Naive thymus-derived CD4-positive, alpha-beta T cell (primary cell): Measurements from ENCODE around the gene NRP1. TPM values are rescaled to one million over a fixed set of nuclear protein-coding genes. Genes with fewer than 3 reads are reported as not detected.

ENCODE experiments used
- ATAC-seq: fragments of 150-1000 bp; cut with Tn5 transposase; 2 replicates; pipeline ENCODE4 v1.10.0; 2021; ENCODE audit warnings: mild to moderate bottlenecking, moderate library complexity
- CTCF ChIA-PET: fragments of 350-600 bp; sonication (Branson Sonifier 250); formaldehyde crosslinking; loops from one replicate; lab custom pipeline; 2021; ENCODE audit warnings: antibody characterized with exemption; lab: Charles Lee
- POLR2A ChIA-PET: fragments of 350-600 bp; sonication (Branson Sonifier 250); formaldehyde crosslinking; loops from one replicate; lab custom pipeline; 2021; ENCODE audit warnings: antibody characterized with exemption, inconsistent platforms; lab: Charles Lee
- DNase-seq, 9 donors: peaks; one replicate each; pipeline versions ENCODE4 v3.0.0 to v3.0.0-alpha.2; 2020 to 2022; ENCODE audit warnings: mixed read lengths in 1 of 9
- H3K27ac ChIP-seq: one replicate; pipeline ENCODE4 v1.7.0; 2013; ENCODE audit warnings: mild to moderate bottlenecking, low read depth, low read length, moderate library complexity
- H3K27me3 ChIP-seq, 2 donors: one replicate each; pipeline ENCODE4 v1.7.0; 2013; ENCODE audit warnings: low read length in 2 of 2, mild to moderate bottlenecking in 2 of 2, moderate library complexity in 2 of 2; ENCODE audit not compliant: control insufficient read depth in 2 of 2, insufficient read depth in 2 of 2
- H3K36me3 ChIP-seq, 3 experiments: 1 replicate in 2 of 3; 2 replicates in 1 of 3; pipeline ENCODE4 v1.7.0; 2013; ENCODE audit warnings: low read length in 3 of 3, mild to moderate bottlenecking in 3 of 3, moderate library complexity in 1 of 3; ENCODE audit not compliant: insufficient read depth in 3 of 3, control insufficient read depth in 2 of 3
- H3K4me1 ChIP-seq, 2 donors: one replicate each; pipeline ENCODE4 v1.7.0; 2013; ENCODE audit warnings: low read length in 2 of 2, mild to moderate bottlenecking in 2 of 2, moderate library complexity in 1 of 2; ENCODE audit not compliant: control insufficient read depth in 2 of 2, insufficient read depth in 2 of 2
- H3K4me3 ChIP-seq: 2 replicates; pipeline ENCODE4 v1.7.0; 2013; ENCODE audit warnings: mild to moderate bottlenecking, low read length
- H3K9me3 ChIP-seq, 3 experiments: 1 replicate in 2 of 3; 2 replicates in 1 of 3; pipeline ENCODE4 v1.7.0; 2013; ENCODE audit warnings: low read length in 3 of 3; ENCODE audit not compliant: control insufficient read depth in 2 of 3
- H3K27ac Mint-ChIP-seq, 9 donors: one replicate each; pipeline ENCODE4 v1.8.0; 2020 to 2022; ENCODE audit warnings: mixed read lengths in 9 of 9, mild to moderate bottlenecking in 8 of 9, moderate library complexity in 5 of 9, inconsistent platforms in 2 of 9
- H3K27me3 Mint-ChIP-seq, 5 donors: one replicate each; pipeline ENCODE4 v1.8.0; 2021 to 2022; ENCODE audit warnings: mixed read lengths in 5 of 5, mild to moderate bottlenecking in 1 of 5
- H3K36me3 Mint-ChIP-seq, 5 donors: one replicate each; pipeline ENCODE4 v1.8.0; 2020 to 2022; ENCODE audit warnings: mixed read lengths in 5 of 5, mild to moderate bottlenecking in 3 of 5, inconsistent platforms in 1 of 5
- H3K4me1 Mint-ChIP-seq, 7 donors: one replicate each; pipeline ENCODE4 v1.8.0; 2020 to 2022; ENCODE audit warnings: mixed read lengths in 7 of 7, mild to moderate bottlenecking in 3 of 7, inconsistent platforms in 1 of 7
- H3K4me3 Mint-ChIP-seq, 10 donors: one replicate each; pipeline ENCODE4 v1.8.0; 2020 to 2022; ENCODE audit warnings: mild to moderate bottlenecking in 10 of 10, mixed read lengths in 10 of 10, moderate library complexity in 6 of 10, inconsistent platforms in 2 of 10
- H3K9me3 Mint-ChIP-seq, 11 donors: one replicate each; pipeline ENCODE4 v1.8.0; 2020 to 2022; ENCODE audit warnings: mixed read lengths in 11 of 11, mild to moderate bottlenecking in 4 of 11, inconsistent platforms in 1 of 11, moderate library complexity in 1 of 11
- intact Hi-C, 2 donors: fragments of 100-400 bp; cut with micrococcal nuclease; formaldehyde crosslinking; loops; one replicate each; pipeline ENCODE4 v1.15.1; 2023
- polyA plus RNA-seq, 2 donors: library from polyadenylated mRNA; unstranded; fragments of 300-500 nt; fragmentation: Illumina TruSeq; gene quantifications; one replicate each; pipeline ENCODE4 v1.2.3, GENCODE V29; 2021
- total RNA-seq, 6 experiments: library from RNA in 5 of 6; stranded (reverse) in 5 of 6; gene quantifications; 1 replicate in 5 of 6; 2 replicates in 1 of 6; pipeline ENCODE4 v1.2.3 and lab custom pipeline; 2021 to 2026

NRP1 gene
- total and polyA plus RNA-seq, 7 experiments from 2014 or later, result 0.72 to 4.6 (median 1.6) TPM; not detected in 2

- ATAC-seq (peak; percentile 62), DNase-seq (peak in 5 of 9 donors; percentile 15 to 42 (median 18))
- H3K9me3 Mint-ChIP-seq, result peaks cover 0 to 5% (median 0%) of the 10 kb centered on the region in 11 donors
- Histone ChIP-seq H3K36me3 (no peaks in the 10 kb centered on the region), H3K9me3 (no peaks in the 10 kb centered on the region), H3K4me1 (no peaks in the 10 kb centered on the region), H3K27me3 (no peaks in the 10 kb centered on the region), H3K4me3 (no peak overlapping the region), H3K27ac (no peak overlapping the region)
- peak overlapping the region in 7 of 9 donors; percentile 7 to 86 (median 63) for H3K27ac Mint-ChIP-seq
- ChIA-PET CTCF (no interaction called here), POLR2A (no interaction called here)
- H3K4me3 Mint-ChIP-seq, result peak overlapping the region in 1 of 10 donors; percentile 23
- peaks cover 0 to 9% (median 0%) of the 10 kb centered on the region in 5 donors for H3K36me3 Mint-ChIP-seq
- peaks cover 13 to 40% (median 30%) of the 10 kb centered on the region in 7 donors for H3K4me1 Mint-ChIP-seq
- H3K27me3 Mint-ChIP-seq, result no peaks in the 10 kb centered on the region
- intact Hi-C loops, result loop anchor here in 1 of 2 donors (5.0 kb wide), 1 partner anchor 33 kb away; no protein-coding TSS in a partner anchor
These were observed 120.3 kb downstream of the NRP1 start for GRCh38 chr10:33214174-33214573.

- Mint-ChIP-seq H3K4me1 (peaks cover 12 to 40% (median 30%) of the 10 kb centered on the region in 7 donors), H3K4me3 (no peak overlapping the region), H3K27me3 (peaks cover 0 to 2% (median 0%) of the 10 kb centered on the region in 5 donors), H3K9me3 (peaks cover 0 to 5% (median 0%) of the 10 kb centered on the region in 11 donors), H3K27ac (peak overlapping the region in 4 of 9 donors; percentile 34 to 91 (median 66)), H3K36me3 (peaks cover 0 to 9% (median 0%) of the 10 kb centered on the region in 5 donors)
- DNase-seq, result no peak
- Histone ChIP-seq H3K4me3 (no peak overlapping the region), H3K36me3 (no peaks in the 10 kb centered on the region), H3K9me3 (no peaks in the 10 kb centered on the region), H3K27ac (no peak overlapping the region), H3K4me1 (no peaks in the 10 kb centered on the region), H3K27me3 (no peaks in the 10 kb centered on the region)
- CTCF ChIA-PET, result interaction anchor here (1.2 kb wide), 1 partner anchor 19 kb away, joined by 5 read pairs; no protein-coding TSS in a partner anchor
- POLR2A ChIA-PET, result interaction anchor here (0.6 to 1.7 kb wide), 3 partner anchors 37 to 473 kb away, joined by 3 to 9 read pairs (median 5); no protein-coding TSS in a partner anchor
- ATAC-seq, result no peak
- intact Hi-C loops, result loop anchor here in 1 of 2 donors (5.0 kb wide), 1 partner anchor 35 kb away; no protein-coding TSS in a partner anchor
These were observed 122.3 kb downstream of the NRP1 start for GRCh38 chr10:33212061-33212748.

GRCh38 chr10:33211106-33211878, 123.2 kb downstream of the NRP1 start:
- Mint-ChIP-seq H3K27me3 (peaks cover 0 to 2% (median 0%) of the 10 kb centered on the region in 5 donors), H3K36me3 (peaks cover 0 to 9% (median 0%) of the 10 kb centered on the region in 5 donors), H3K9me3 (peaks cover 0 to 5% (median 0%) of the 10 kb centered on the region in 11 donors), H3K27ac (peak overlapping the region; percentile 77 to 96 (median 91)), H3K4me3 (peak overlapping the region; percentile 45 to 77 (median 65)), H3K4me1 (peaks cover 12 to 40% (median 30%) of the 10 kb centered on the region in 7 donors)
- ATAC-seq (peak; percentile 68), DNase-seq (peak in 6 of 9 donors; percentile 25 to 59 (median 38))
- ChIA-PET CTCF (interaction anchor here (0.5 to 1.2 kb wide), 3 partner anchors 18 to 35 kb away, joined by 3 to 5 read pairs (median 3); no protein-coding TSS in a partner anchor), POLR2A (interaction anchor here (0.6 to 1.7 kb wide), 4 partner anchors 38 to 474 kb away, joined by 3 to 9 read pairs (median 4); no protein-coding TSS in a partner anchor)
- no peaks in the 10 kb centered on the region for H3K9me3 ChIP-seq
- no peaks in the 10 kb centered on the region for H3K36me3 ChIP-seq
- H3K4me1 ChIP-seq, result no peaks in the 10 kb centered on the region
- no peaks in the 10 kb centered on the region for H3K27me3 ChIP-seq
- no peak overlapping the region for H3K4me3 ChIP-seq
- intact Hi-C loops, result loop anchor here (1.0 to 5.0 kb wide), 2 partner anchors 36 to 37 kb away; no protein-coding TSS in a partner anchor
- H3K27ac ChIP-seq, result no peak overlapping the region

DNA sequence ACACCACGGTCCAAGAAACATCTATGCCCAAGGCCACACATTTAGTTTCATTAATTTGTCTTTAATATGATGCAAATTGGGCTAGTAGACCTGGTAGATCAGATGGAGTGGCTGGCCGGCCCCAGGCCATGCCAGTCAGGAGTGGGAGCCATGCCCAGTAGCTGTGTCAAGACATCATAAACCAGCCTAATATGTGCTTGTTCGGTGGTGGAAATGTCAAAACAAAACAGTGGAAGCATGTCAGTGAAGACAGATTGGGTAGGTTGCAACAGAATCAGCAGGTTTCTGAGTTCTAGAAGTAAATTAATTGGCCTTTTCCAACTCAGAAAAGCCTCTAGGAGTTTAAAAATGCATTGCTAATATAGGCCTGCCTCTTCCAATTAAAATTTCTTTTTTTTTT, 124.7 kb downstream of the NRP1 start:
- no peak for DNase-seq
- no peak overlapping the region for H3K4me3 Mint-ChIP-seq
- H3K4me3 ChIP-seq, result no peak overlapping the region
- H3K9me3 Mint-ChIP-seq, result peaks cover 0 to 5% (median 0%) of the 10 kb centered on the region in 11 donors
- peak overlapping the region in 1 of 9 donors; percentile 85 for H3K27ac Mint-ChIP-seq
- no peak for ATAC-seq
- peaks cover 0 to 4% (median 0%) of the 10 kb centered on the region in 5 donors for H3K27me3 Mint-ChIP-seq
- no peaks in the 10 kb centered on the region for H3K27me3 ChIP-seq
- no peaks in the 10 kb centered on the region for H3K36me3 ChIP-seq
- POLR2A ChIA-PET, result no interaction called here
- intact Hi-C loops, result loop anchor here in 1 of 2 donors (5.0 kb wide), 1 partner anchor 37 kb away; no protein-coding TSS in a partner anchor
- H3K9me3 ChIP-seq, result no peaks in the 10 kb centered on the region
- no peaks in the 10 kb centered on the region for H3K4me1 ChIP-seq
- H3K36me3 Mint-ChIP-seq, result peaks cover 0 to 9% (median 0%) of the 10 kb centered on the region in 5 donors
- H3K4me1 Mint-ChIP-seq, result peaks cover 12 to 33% (median 27%) of the 10 kb centered on the region in 7 donors
- H3K27ac ChIP-seq, result no peak overlapping the region
- CTCF ChIA-PET, result interaction anchor here (1.1 kb wide), 1 partner anchor 16 kb away, joined by 3 read pairs; no protein-coding TSS in a partner anchor

DNA sequence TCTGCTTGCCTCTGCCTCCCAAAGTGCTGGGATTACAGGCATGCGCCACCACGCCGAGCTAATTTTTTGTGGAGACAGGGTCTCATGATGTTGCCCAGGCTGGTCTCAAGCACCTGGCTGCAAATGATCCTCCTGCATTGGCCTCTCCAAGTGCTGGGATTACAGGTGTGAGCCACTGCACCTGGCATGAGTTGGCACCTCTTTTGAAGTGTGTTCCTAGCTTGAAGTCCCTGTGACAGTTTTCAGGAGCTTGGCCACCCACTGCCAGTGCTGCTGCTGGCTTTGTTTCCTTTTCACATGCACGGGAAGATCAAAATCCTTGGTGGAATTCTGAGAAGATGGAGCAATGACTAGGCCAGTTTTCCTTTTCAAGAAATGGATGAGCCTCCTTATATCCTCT, 126.3 kb downstream of the NRP1 start:
- CTCF ChIA-PET, result no interaction called here

DNA sequence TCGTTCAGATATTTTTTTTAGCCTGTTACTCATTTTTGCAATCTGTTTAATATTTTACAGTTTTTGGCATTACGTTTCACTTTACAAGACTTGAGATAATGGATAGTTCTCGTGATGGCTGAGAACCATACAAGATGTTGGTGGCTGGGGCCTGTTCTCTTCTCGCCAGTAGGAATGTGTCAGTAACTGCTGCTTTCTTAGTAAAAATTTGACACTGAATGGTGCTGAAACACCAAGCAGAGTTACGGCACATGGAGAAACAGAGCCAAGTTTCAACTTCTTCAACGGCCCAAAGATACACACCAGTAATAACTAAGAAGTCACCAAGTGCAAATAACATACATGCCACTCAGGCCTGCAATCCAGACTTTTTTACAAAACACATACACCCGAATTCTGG, 130.4 kb downstream of the NRP1 start:
- POLR2A ChIA-PET, result no interaction called here
- H3K9me3 Mint-ChIP-seq, result peaks cover 0 to 1% (median 0%) of the 10 kb centered on the region in 11 donors
- CTCF ChIA-PET, result no interaction called here
- Histone ChIP-seq H3K9me3 (no peaks in the 10 kb centered on the region), H3K27me3 (no peaks in the 10 kb centered on the region), H3K4me1 (no peaks in the 10 kb centered on the region), H3K36me3 (no peaks in the 10 kb centered on the region), H3K4me3 (no peak overlapping the region), H3K27ac (no peak overlapping the region)
- no peak for DNase-seq
- H3K4me3 Mint-ChIP-seq, result no peak overlapping the region
- H3K27me3 Mint-ChIP-seq, result peaks cover 0 to 4% (median 0%) of the 10 kb centered on the region in 5 donors
- intact Hi-C loops, result no loop called here
- no peaks in the 10 kb centered on the region for H3K36me3 Mint-ChIP-seq
- H3K27ac Mint-ChIP-seq, result no peak overlapping the region
- peaks cover 0 to 2% (median 0%) of the 10 kb centered on the region in 7 donors for H3K4me1 Mint-ChIP-seq
- no peak for ATAC-seq

More for the DNA sequence above, 126.3 kb downstream of the NRP1 start:
- Histone ChIP-seq H3K27me3 (no peaks in the 10 kb centered on the region), H3K4me3 (no peak overlapping the region), H3K4me1 (no peaks in the 10 kb centered on the region), H3K27ac (no peak overlapping the region), H3K9me3 (no peaks in the 10 kb centered on the region), H3K36me3 (no peaks in the 10 kb centered on the region)
- Mint-ChIP-seq H3K27me3 (peaks cover 0 to 4% (median 0%) of the 10 kb centered on the region in 5 donors), H3K36me3 (peaks cover 0 to 2% (median 0%) of the 10 kb centered on the region in 5 donors), H3K4me1 (peaks cover 9 to 22% (median 12%) of the 10 kb centered on the region in 7 donors), H3K4me3 (no peak overlapping the region), H3K27ac (no peak overlapping the region), H3K9me3 (no peaks in the 10 kb centered on the region)
- intact Hi-C loops, result no loop called here
- POLR2A ChIA-PET, result interaction anchor here (1.1 kb wide), 1 partner anchor 36 kb away, joined by 3 read pairs; no protein-coding TSS in a partner anchor
- ATAC-seq (no peak), DNase-seq (no peak)
